ENCODE data around the gene NT5C2. TPM values are rescaled to one million over a fixed set of nuclear protein-coding genes. Genes with fewer than 3 reads are reported as not detected.

The NT5C2 gene
- total and polyA plus RNA-seq, 2 of the 4 experiments (the other 2 are of a cell fraction), result 60.0 to 65.1 TPM

- CTCF ChIA-PET, result no interaction called here
- no peak overlapping the region for H2AK9ac ChIP-seq (replicated peaks; ENCODE audit: low read depth, low read length, poor library complexity)
- H3K36me3 ChIP-seq (ENCODE audit: control insufficient read depth, insufficient read depth, low read length), result no peaks in the 10 kb centered on the region
- no peak overlapping the region for H2AK5ac ChIP-seq (ENCODE audit: low read depth, low read length)
- H3K4ac ChIP-seq (ENCODE audit: low read depth, low read length), result peak overlapping the region; percentile 47; the same call in 1 of the 2 replicates
- H3K23ac ChIP-seq (ENCODE audit: low read depth, low read length), result no peak overlapping the region
- WGBS, 2 experiments (ENCODE audit: extremely low coverage in 2 of 2, insufficient read length in 1 of 2), result 63% methylated on average over 1 of the region's 2 CpGs; no CpG with 5 or more reads in 1 of the 2 experiments
- H3K4me1 ChIP-seq (ENCODE audit: control insufficient read depth, insufficient read depth, low read length), result peaks cover 7% of the 10 kb centered on the region; the same call in 1 of the 2 replicates
- H2BK15ac ChIP-seq (ENCODE audit: low read depth, low read length), result 0 out of 3 replicates have a peak overlapping the region, but pooled peaks have one; percentile 63
- no peak overlapping the region for H3K18ac ChIP-seq (ENCODE audit: low read depth, low read length)
- TF ChIP-seq NFE2L2 (IDR thresholded peaks at IDR 0.05; ENCODE audit: low read depth, low read length), result no peak
- TF ChIP-seq CHD1 (IDR thresholded peaks at IDR 0.05; ENCODE audit: low read depth, low read length), result no peak
- TF ChIP-seq FOS (IDR thresholded peaks at IDR 0.05; ENCODE audit: low read depth, low read length), result no peak
- TF ChIP-seq MAZ (IDR thresholded peaks at IDR 0.05; ENCODE audit: borderline replicate concordance, low read depth, low read length), result no peak
- no peak for TF ChIP-seq MAFK (IDR thresholded peaks at IDR 0.05; ENCODE audit: low read depth, low read length)
- TF ChIP-seq POLR2A (IDR thresholded peaks at IDR 0.05; ENCODE audit: low read depth, low read length), result no peak
- TF ChIP-seq USF2 (IDR thresholded peaks at IDR 0.05; ENCODE audit: low read depth, low read length), result no peak
- TF ChIP-seq BHLHE40 (IDR thresholded peaks at IDR 0.05; ENCODE audit: low read depth, low read length), result no peak
- TF ChIP-seq MXI1 (IDR thresholded peaks at IDR 0.05; ENCODE audit: borderline replicate concordance, low read depth, low read length), result no peak
- TF ChIP-seq RAD21 (IDR thresholded peaks at IDR 0.05; ENCODE audit: low read length), result no peak
- TF ChIP-seq CTCF (conservative IDR thresholded peaks at IDR 0.05; ENCODE audit: low read depth, low read length), result no peak
- no peak for TF ChIP-seq RCOR1 (IDR thresholded peaks at IDR 0.05; ENCODE audit: insufficient replicate concordance, low read length)
- H2BK120ac ChIP-seq (ENCODE audit: low read depth, low read length), result no peak overlapping the region
- H3K4me2 ChIP-seq (ENCODE audit: low read depth, low read length), result no peak overlapping the region
- no peaks in the 10 kb centered on the region for H3K9me1 ChIP-seq (ENCODE audit: insufficient read depth, low read length)
- no peak overlapping the region for H2BK5ac ChIP-seq (ENCODE audit: low read depth, low read length, poor library complexity, severe bottlenecking)
- ATAC-seq (ENCODE audit: low read depth) (no peak), DNase-seq (no peak)
- H3K79me1 ChIP-seq (ENCODE audit: low read depth in 1 of 2, low read length in 2 of 2), result no peaks in the 10 kb centered on the region
- no peak overlapping the region for H4K8ac ChIP-seq (ENCODE audit: low read depth in 2 of 2, low read length in 2 of 2)
- H4K91ac ChIP-seq (ENCODE audit: insufficient read depth, low read depth, low read length), result peak overlapping the region; percentile 37; the same call in 1 of the 2 replicates
- intact Hi-C loops (cut with micrococcal nuclease), result no loop called here
- BruUV-seq (replicated peaks), result no TSS peak
- H3K56ac ChIP-seq (ENCODE audit: extremely low read depth, insufficient read depth, low read length), result no peak overlapping the region
- no peak overlapping the region for H3K9ac ChIP-seq (ENCODE audit: low read depth, low read length)
- no peaks in the 10 kb centered on the region for H4K20me1 ChIP-seq (ENCODE audit: insufficient read depth, low read length)
- H3K14ac ChIP-seq (replicated peaks; ENCODE audit: low read depth, low read length), result no peak overlapping the region; the same call in 1 of the 2 replicates
- dilution Hi-C loops (cut with HindIII; ENCODE audit: low sequenced_read_pairs, unreplicated experiment), result no loop called here
- POLR2A ChIA-PET (ENCODE audit: unreplicated experiment), result no interaction called here
- no peak overlapping the region for H2BK20ac ChIP-seq (ENCODE audit: low read depth, low read length)
- in situ Hi-C loops (cut with MboI; ENCODE audit: low sequenced_read_pairs), result no loop called here
- no peak overlapping the region for H3K27ac ChIP-seq (ENCODE audit: insufficient read depth, low read length)
- H4K5ac ChIP-seq (ENCODE audit: low read depth, low read length), result no peak overlapping the region
- no peak overlapping the region for H3K4me3 ChIP-seq (ENCODE audit: insufficient read depth, low read depth, low read length)
- H2AFZ ChIP-seq (replicated peaks; ENCODE audit: low read length, poor library complexity), result no peak overlapping the region
- peaks cover 9% of the 10 kb centered on the region; the same call in 1 of the 2 replicates for H3K9me3 ChIP-seq (ENCODE audit: control insufficient read depth, insufficient read depth, low read length)
- H3K27me3 ChIP-seq (ENCODE audit: control insufficient read depth, insufficient read depth, low read length), result no peaks in the 10 kb centered on the region
Measured at GRCh38 chr10:103207141-103207540, 14.1 kb upstream of the NT5C2 start.

All from IMR-90 (cell line).